ENCODE results near the gene GDNF.
"Not testable (repeated sequence)": the region's sequence is repeated elsewhere in the genome, so short reads cannot be mapped to it uniquely, and the experiment has no call there.

GDNF gene, protein sequence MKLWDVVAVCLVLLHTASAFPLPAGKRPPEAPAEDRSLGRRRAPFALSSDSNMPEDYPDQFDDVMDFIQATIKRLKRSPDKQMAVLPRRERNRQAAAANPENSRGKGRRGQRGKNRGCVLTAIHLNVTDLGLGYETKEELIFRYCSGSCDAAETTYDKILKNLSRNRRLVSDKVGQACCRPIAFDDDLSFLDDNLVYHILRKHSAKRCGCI

DNA sequence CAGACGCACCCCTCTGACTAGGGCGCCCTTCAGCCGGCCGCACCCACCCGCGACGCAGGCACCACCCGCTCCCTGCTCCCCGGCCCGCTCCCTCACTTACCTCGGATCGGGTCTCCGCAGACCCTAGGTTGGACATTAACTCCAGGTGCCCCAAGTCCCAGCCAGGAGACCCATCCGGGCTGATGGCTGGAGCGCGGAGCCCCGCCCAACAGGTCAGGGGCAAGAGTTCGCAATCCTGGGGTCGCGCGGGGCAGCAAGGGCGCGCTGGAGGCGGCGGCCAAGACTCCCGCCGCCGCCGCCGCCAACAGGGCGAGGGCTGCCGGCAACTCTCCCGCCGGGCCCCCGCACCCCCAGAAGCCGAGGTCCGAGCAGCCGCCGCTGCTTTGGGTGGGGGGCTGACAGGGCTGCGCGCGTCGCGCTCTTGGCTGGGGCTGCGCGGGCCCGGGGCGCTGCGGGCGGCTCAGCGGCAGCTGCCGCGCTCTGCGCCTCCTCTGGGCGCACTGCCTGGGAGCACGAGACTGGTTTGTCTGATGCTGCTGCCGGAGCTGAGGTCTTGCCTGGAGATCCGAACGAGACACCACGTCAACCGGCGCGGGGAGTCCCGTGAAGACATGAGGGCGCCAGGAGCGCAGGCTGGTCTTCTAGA is at the start of gene GDNF:
Gene GDNF (minus strand): TSS at position 635 of the 646 bp plus-strand sequence. CDS start 5,245 bp downstream, outside the sequence.
- peak; percentile 37 for DNase-seq

DNA sequence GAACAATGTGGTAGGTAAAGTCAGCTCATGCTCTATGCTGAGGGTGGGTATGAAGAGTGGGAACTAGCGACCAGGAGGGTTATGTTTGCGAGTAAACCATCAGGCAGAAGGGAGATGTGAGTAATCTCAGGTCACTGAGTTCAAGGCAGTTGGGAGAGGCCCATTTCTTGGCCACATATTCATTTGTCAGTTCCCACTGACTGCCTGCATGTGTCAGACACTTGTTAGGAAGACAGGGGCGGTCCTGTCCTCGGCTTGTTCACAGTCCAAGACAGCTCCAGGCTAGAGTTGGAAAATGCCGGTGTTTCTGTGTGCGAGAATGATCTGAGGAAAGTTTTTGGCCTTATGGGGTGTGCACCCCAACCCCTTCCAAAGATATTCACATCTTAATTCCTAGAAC is 48.6 kb upstream of the GDNF start:
- no peak for DNase-seq

DNA sequence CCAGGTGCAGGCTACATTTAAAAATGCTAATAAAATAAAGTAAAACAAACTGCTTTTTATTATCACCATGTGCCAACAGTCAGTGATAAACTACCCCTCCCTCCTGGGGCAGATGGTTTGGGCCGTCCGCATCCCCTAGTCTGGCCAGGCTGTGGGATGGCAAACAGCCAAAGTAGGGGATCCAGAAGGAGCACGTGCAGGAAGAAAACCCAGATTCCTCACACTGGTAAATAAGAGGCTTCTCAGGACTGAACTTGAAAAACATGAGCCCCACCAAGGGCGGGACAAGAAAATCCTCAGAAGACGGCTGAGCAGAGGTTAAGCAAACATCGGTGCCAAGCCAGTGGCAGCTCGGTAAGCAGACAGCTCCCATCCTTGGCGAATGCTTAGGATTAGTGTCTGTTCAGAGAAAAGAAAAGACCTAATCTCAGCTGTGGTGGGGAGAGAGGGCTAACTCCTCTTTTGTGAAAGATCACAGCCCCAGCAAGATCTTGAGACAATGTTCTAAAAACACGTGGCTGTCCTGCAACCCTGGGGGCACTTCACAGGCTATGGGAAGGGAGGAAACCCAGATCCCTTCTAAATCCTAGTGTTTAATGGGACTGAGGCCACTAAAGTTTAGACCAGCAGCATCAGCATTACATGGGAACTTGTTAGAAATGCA is 46.5 kb upstream of the GDNF start:
- no peak for DNase-seq

DNA sequence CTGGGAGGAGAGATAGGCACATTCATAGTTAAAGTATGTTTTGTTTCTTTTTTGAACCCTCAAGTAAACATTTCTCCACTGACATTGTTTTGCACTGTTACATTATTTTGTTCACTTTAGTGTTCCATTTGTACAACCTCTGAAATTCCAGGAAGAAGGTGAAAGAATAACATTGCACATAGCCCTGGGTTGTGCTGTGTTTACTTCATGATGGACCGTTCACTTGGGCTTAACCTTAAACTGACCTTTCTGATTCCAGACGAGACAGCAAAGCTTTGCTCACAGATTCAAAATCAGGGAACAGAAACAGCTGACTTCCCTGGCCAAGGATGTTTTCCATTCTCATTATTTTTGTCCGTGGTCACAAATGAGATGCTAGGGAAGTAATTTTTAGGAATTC is 42.8 kb upstream of the GDNF start:
- DNase-seq, result no peak

DNA sequence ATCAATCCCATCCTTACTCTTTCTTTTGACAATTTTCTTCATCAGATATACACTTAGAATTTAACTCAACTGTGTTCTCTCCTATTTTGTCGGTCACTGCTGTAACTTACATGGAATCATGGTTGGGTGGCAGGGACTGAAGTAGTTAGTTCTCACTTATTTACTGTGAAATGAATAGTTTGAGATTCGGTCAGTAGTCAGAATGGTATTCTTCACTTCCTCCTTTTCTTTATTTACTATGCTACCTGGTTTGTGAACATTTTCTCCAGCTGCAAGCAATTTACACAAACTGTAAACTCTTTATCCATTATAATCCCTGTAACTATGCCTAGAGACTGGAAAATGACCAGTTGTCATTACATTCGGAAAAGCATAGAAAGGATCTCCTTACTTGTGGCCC is 41.5 kb upstream of the GDNF start:
- DNase-seq, result no peak

DNA sequence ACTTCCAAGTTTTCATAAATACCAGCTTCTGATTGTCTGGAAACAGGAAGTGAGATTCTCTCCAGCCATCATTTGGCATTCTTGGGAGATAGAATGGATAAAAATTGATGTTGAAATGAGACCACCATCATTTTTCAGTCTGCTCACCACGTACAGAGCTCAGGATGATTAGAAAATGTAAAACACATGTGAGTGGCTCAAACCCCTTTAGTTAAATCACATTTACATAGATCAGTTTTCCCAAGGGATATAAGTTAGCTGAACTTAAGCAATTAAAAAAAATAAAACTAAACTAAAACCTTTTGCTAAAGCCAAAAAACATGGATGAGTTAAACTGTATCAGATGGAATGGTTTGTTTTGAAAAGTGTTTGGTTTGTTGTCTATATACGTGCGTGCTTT is 37.1 kb upstream of the GDNF start:
- DNase-seq, result no peak

DNA sequence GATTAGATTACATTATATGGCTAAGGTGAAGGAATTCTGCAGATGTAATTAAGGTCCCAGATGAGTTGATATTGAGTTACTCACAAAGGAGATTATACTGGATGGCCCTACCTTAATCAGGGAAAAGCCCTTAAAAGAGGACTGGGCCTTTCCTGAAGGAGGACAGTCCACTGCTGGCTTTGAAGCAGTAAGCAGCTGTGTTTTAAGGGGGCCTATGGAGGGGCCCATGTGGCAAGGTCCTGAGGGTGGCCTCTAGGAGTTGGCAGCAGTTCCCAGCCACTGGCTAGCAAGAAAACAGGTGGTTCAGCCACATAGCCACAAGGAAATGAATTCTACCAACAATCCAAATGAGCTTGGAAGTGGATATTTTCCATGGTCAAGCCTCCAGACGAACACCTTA is 36.4 kb upstream of the GDNF start:
- no peak for DNase-seq

DNA sequence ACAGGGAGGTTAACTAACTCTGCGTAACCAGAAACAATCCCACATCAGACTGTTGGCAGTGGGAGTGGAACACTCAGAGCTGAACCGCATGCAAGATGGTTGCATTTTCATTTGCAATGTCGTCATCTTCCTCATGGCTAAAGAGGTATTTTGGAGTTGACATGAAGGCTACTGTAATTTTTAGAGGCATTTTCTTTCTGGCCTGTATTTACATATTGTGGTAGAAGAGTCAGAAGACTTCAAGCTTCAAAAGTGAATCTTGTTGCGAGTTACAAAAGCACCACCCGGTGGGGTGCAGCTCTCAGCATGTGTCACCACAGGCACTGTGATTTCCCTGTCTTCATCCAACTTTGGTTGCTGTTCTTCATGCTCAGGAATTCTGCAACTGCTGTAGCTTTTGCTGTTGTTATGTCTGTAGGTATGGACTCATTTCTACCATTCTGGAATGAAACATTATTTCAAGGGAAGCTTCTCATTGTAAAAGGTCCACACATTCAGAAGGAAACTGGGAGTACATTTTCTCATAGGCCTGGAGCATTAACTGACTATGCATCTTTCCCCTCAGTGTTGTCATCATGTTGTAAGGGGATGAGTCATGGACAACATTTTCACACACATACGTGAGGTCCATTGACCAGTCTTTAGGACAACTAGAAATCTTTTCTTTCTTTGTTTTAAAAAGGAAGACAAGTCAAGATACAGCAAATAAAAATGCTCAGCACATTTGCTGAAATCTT is 35.4 kb upstream of the GDNF start:
- DNase-seq, result no peak

DNA sequence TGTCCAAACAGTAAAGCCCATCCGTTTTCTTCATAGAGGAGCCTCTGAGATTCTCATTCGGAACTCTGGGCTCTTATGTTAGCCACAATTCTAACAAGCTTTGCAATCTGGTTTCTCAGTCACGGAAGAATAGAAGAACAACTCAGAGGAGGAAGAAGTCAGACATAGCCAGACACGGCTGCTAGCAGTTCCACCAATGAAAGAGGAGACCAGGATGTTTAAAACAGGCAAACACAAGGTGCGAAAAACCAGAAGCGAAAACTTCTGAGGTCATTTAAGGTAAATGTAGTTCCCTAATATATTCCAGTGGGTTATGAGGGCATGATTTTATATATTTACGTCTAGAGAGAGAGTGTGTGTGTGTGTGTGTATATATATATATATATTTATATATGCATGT is 34.1 kb upstream of the GDNF start:
- no peak for DNase-seq

DNA sequence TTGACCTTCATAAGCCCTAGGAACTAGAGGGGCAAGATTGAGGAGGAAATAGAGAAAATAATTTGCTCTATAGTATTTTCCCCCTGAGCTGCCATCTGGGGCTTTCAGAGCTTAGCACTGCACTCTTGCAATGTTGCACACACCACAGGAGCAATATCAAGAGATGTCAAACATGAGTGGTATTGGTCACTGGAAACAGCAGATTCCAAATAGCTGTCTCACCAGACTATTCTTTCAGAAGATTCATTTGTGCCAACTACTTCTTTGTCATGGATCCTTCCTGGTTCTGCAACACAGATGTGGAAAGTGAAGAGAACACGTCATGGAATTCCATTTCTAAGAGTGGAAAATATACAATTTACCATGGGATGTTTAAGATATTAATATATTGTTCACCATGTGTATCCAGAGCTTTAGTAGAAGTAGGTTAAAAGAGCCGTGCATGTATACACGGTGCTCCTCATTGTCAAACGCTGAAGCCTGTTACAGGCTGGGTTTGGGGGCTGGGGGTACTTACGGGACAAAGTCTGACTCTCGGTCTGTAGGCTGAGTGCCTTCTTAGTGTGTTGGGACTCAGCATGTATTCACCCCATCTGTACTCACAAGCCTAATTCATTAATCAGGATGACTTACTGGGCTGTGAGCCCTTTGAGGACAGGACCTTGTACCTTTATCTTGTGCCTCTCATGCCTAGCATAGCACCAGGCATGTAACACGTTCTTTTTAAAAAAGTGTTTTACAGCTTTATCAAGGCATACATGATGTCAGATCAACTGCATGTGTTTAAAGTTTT is 31.4 kb upstream of the GDNF start:
- no peak for DNase-seq

DNA sequence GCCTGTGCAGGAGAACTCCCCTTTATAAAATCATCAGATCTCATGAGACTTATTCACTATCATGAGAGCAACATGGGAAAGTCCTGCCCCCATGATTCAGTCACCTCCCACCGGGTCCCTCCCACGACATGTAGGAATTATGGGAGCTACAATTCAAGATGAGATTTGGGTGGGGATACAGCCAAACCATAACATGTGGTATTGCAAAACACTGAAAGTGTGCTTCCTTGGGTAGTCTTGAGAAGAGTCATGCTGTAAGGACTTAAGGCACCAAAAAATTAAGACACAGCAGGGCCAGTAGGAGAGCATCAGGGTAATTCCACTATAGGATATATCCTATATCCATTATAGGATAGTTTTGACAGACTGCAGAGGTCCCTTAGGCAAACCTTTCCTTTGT is 29.4 kb upstream of the GDNF start:
- no peak for DNase-seq

DNA sequence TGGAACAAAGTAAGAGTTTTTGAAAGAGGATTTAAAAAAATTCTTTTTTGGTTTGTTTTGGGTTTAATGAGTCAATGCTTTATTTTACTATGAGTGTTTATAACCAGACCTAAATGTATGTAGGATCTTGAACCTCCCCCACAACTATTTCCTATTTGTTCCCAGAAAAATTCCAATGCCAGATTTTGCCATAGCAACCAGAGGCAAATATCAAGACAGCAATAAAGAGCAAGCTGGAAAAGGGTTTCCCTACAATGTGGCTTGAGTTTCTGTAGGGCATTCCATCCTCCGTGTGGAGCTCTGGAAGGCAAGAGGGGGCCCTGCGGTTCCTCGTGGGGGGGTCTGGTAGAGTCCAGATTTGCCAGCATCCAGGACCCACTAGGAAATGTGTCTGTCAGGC is 27.8 kb upstream of the GDNF start:
- no peak for DNase-seq

DNA sequence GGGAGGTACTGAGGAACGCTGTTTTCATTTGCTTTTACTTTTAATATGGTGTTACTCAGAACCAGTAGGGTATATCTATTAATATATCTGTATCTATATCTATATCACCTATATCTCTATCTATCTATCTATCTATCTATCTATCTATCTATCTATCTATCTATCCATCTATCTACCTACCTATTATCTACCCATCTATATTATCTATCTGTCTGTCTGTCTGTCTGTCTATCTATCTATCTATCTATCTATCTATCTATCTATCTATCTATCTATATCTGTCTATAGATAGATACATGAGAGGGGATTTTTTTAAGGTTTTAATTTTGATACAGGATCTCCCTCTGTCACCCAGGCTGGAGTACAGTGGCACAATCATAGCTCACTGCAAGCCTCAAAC is 23.1 kb upstream of the GDNF start:
- DNase-seq, result not testable (repeated sequence)

DNA sequence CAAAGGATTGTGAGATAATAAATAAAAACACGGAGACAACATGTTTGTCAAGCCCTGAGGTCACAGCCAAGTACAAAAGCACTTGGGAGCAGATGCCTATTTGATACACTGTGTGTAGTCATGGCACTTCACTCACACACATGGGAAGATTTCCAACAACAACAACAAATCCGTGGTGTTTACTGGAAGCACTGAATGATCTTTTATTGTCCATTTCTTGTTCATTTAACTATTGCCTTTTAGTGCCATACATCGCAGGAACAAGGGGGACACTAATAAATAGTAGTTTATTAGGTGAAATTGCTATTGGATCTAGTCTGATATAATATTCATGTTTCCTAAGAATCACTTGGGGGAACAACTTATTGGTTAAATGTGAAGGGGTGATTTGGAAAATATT is 20.4 kb upstream of the GDNF start:
- DNase-seq, result no peak

DNA sequence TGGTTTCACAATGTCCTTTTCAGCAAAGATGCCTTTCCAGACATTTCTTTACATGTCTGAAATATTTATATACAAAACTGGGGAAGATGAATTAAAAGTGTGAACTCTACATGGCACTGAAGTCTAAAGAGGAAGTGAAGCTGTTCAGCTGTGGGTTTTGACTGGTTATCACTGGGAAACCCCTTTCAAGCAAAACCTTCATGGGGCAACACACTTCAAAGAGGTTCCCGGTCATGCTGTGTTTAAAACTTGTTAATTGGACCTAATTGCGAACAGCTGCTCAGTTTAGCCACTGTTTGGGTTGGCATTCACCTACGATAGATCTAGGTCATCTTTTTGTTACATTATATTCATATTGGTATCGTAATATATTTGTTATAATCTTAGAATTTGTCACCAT is 20.0 kb upstream of the GDNF start:
- no peak for DNase-seq

DNA sequence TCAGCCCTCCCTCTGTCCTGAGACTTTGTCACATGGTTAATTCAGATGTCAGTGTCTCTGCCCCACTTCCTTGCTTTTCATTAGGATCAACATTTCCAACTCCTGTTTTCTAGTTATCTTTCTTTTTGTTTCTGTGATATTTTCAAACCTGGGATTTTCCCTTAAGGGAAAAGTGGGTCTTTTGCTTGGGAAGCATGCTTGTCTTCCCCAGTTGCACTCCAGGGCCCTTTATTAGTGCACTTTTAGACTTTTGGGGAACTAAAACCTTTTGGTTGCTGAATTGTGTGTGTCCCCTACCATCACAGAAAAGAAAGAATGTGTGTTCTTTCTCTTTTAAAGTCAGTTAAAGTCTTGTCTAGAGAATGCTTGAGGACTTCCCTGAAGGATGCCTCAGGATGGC is 18.4 kb upstream of the GDNF start:
- no peak for DNase-seq

DNA sequence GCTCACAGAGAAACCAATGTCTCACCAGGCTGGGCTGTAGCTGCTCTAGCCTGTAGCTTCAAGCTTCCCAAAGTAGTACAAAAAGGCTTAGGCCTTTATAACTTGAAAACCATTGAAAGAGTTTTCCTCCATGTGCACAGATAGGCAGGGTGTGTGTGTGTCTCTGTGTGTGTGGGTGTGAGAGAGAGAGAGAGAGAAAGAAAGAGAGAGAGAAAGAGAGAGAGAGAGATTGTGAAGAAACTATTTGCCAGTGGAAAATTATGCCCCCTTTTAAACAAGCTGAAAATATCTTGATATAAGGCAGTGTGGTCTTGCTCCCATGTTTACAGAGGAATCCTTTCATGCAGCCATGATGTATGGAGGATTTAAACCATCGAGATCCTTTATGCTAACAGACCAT is 17.9 kb upstream of the GDNF start:
- no peak for DNase-seq

DNA sequence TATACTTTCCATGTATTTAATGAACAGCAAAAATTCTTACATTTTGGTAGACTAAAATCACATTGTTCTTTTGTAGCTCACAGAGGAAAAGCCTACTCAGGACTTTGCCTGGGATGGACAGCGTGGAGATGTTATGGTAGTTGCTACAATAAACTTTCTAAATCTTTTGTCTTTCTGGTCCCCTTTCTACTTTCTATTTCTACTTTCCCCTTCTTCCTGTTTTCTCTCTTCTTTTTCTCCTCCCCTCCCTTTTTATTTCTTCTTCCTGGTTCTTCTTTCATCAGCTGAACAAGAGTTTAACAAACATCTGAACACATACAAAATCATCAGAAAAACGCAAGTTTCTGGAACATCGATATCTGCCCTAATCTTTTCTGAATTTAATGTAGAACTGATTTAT is 15.6 kb upstream of the GDNF start:
- no peak for DNase-seq

DNA sequence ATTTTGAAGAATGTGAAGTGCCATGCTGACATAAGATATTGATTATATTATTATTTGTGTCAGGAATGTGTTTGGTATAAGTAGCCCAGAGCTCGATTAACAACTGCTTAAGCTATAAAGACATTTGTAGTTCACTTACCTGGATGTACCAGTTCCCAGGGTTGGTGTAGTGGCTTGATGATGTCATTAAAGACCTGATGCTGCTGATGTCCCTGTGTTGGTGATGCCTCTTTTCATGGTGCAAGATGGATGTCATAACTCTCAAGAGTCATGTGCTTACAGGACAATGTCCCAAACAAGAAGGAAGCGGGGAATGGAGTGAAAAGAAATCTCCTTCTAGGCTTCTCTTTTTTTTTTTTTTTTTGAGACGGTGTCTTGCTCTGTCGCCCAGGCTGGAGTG is 11.5 kb upstream of the GDNF start:
- no peak for DNase-seq

DNA sequence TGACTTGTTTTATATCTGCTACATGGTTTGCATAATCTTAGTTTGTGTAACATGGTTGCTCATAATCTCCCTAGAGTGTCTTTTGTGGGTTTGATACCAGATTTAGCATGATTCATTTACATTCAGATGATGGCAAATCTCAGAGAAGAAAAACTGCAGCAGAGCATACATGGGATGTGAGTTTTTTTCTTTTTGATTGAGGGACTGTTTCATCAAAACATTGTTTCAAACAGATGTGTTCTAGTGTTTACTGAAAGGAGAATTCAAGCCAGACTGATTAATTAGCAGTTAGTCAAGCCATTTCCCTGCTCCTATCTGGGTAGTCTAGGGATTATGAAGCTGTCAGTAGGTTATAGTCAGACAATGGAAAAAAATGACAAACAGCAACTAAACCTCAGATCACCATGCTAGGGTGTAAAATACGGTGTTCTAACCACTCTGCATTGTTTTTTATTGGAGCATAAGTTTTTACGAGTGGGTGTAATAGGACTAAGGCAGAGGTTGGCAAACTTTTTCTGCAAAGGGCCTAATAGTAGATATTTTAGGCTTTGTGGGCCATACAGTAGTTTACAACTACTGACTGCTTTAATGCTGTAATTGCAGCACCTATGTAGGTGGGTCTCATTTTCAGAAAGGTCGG is 10.5 kb upstream of the GDNF start:
- DNase-seq, result no peak

DNA sequence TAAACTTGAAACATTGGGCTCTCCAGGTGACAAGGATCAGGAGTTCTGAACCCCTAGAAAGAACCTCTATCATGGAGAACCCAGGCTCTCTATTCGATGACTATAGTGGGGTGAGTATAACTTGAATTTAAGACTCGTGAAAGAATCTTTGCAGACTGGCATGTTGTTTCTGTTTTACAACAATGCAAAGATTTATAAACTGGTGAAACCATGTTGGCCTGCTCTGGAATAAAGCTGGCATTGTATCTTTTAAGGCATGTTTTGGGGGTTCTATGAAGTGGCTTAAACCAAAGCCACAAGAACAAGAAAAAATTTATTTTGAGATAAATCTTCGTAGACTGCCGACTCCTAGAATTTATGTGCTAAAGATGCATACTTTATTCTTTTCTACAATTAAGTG is 9.8 kb upstream of the GDNF start:
- DNase-seq, result no peak

DNA sequence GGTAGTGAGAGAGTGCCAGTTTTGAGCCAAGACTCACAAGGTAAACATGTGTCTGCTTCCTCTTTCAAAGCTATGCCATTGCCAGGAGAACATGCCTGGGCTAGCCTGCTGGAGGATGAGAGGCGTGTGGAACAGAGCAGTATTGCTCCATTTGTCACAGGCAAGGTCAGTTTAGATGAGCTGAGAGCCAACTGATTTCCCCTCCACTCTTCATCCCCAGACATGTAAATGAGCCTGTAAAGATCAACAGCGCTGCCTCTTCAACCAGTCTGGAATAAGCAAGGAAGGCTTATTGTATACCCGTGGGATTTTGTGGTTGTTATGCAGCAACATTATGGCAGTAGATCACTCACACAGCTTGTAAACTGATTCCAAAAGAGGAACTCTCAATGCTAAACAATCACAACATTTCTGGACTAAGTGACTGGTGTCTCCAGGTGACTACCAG is 8.2 kb upstream of the GDNF start:
- DNase-seq, result no peak
